ENCODE measurements around the gene TMCC1.
"Not testable (repeated sequence)": the region's sequence is repeated elsewhere in the genome, so short reads cannot be mapped to it uniquely, and the experiment has no call there.

TMCC1 gene

GRCh38 chr3:129651435-129652202 is 241.9 kb downstream of the TMCC1 start:
- no peak for DNase-seq (ENCODE audit: low spot score)
- in situ Hi-C loops (cut with MboI; ENCODE audit: low pct_unique_long_range_greater_than_20kb, low sequenced_read_pairs, unreplicated experiment): loop anchor here (5.0 kb wide), 1 partner anchor 171 kb away; no protein-coding TSS in a partner anchor
- no peak for TF ChIP-seq CTCF (IDR thresholded peaks at IDR 0.05; ENCODE audit: extremely low read depth, insufficient read depth, missing control alignments)

- in situ Hi-C loops (cut with MboI; ENCODE audit: low pct_unique_long_range_greater_than_20kb, low sequenced_read_pairs, unreplicated experiment): loop anchor here (5.0 kb wide), 1 partner anchor 172 kb away; no protein-coding TSS in a partner anchor
- peak; percentile 56 for DNase-seq (ENCODE audit: low spot score)
- TF ChIP-seq CTCF (IDR thresholded peaks at IDR 0.05; ENCODE audit: extremely low read depth, insufficient read depth, missing control alignments): peak; percentile 76
Measured at GRCh38 chr3:129650256-129650872, 243.1 kb downstream of the TMCC1 start.

GRCh38 chr3:129648391-129648790 is 245.1 kb downstream of the TMCC1 start:
- DNase-seq (ENCODE audit: low spot score): no peak
- TF ChIP-seq CTCF (IDR thresholded peaks at IDR 0.05; ENCODE audit: extremely low read depth, insufficient read depth, missing control alignments): no peak
- in situ Hi-C loops (cut with MboI; ENCODE audit: low pct_unique_long_range_greater_than_20kb, low sequenced_read_pairs, unreplicated experiment): no loop called here

- DNase-seq (ENCODE audit: low spot score): no peak
- in situ Hi-C loops (cut with MboI; ENCODE audit: low pct_unique_long_range_greater_than_20kb, low sequenced_read_pairs, unreplicated experiment): no loop called here
- no peak for TF ChIP-seq CTCF (IDR thresholded peaks at IDR 0.05; ENCODE audit: extremely low read depth, insufficient read depth, missing control alignments)
Measured at GRCh38 chr3:129645286-129645685, 248.2 kb downstream of the TMCC1 start.

GRCh38 chr3:129644836-129645235 is 248.7 kb downstream of the TMCC1 start:
- in situ Hi-C loops (cut with MboI; ENCODE audit: low pct_unique_long_range_greater_than_20kb, low sequenced_read_pairs, unreplicated experiment): no loop called here
- DNase-seq (ENCODE audit: low spot score): no peak
- TF ChIP-seq CTCF (IDR thresholded peaks at IDR 0.05; ENCODE audit: extremely low read depth, insufficient read depth, missing control alignments): no peak

- in situ Hi-C loops (cut with MboI; ENCODE audit: low pct_unique_long_range_greater_than_20kb, low sequenced_read_pairs, unreplicated experiment); DNase-seq (ENCODE audit: low spot score): not testable (repeated sequence)
Measured at GRCh38 chr3:129641567-129642260, 251.8 kb downstream of the TMCC1 start.

GRCh38 chr3:129640985-129641384 is 252.5 kb downstream of the TMCC1 start:
- in situ Hi-C loops (cut with MboI; ENCODE audit: low pct_unique_long_range_greater_than_20kb, low sequenced_read_pairs, unreplicated experiment); DNase-seq (ENCODE audit: low spot score): not testable (repeated sequence)
